ENCODE data around the gene BAG2. TPM values are rescaled to one million over a fixed set of nuclear protein-coding genes. Genes with fewer than 3 reads are reported as not detected.
A peak's percentile ranks its signal among the peaks of the same experiment; 100 is the strongest.

The BAG2 gene
- polyA plus RNA-seq, 1 experiment: 43.4 TPM

DNA sequence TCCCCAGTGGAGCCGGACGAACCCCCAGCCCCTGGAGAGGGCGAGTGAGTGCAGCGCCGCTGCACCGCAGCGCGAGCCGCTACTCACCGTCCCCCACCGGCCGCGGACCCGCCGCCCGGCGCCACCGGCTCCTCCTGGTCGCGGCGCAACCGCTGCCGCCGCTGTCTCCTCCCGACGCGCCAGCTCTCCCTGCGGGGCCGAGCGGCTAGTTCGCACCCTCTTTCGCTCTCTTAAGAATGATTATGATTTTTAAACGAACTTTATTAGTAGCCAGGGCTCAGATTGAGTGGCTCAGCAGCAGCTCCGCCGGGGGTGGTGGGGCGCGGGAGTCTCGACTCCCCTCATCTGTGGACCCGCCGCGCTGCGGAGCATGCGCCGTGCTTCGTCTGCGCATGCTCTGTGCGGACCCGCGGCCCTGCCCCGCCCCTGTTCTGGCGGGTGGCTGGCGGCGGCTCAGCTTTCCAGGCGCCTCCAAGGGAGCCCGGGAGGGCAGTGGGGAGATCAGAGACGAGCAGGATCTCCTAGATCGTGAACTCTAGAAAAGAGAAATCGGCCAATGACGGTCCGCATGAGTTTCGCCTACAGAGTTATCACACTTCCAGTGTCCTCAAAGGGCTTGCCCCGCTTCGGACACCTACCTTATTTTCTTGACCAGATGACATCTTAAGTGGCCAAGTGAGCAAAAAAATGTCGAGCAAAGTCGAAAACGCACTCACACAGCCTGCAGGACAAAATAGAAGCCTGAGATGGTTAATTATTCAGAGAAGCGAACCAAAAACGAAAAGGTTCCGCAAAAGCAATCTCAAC lies 50.0 kb downstream of the BAG2 start, which contains the start of gene RAB23:
Gene RAB23 (minus strand): TSS at position 372 of the 807 bp plus-strand sequence. CDS start 11,927 bp downstream, outside the sequence.
- Histone ChIP-seq H3K27ac (ENCODE audit: low read depth, low read length) (peak within 1 kb of the TSS; percentile 67), H3K27me3 (ENCODE audit: control insufficient read depth, insufficient read depth, low read length) (no peaks in the 10 kb centered on the region), H3K4me3 (ENCODE audit: low read depth, low read length) (peak within 1 kb of the TSS; percentile 86), H3K9me3 (ENCODE audit: control insufficient read depth, insufficient read depth, low read length) (peaks cover 3% of the 10 kb centered on the region; the same call in 1 of the 2 replicates)
- DNase-seq (ENCODE audit: low read depth, low spot score): peak; percentile 63
- TF ChIP-seq, protein P1, sequence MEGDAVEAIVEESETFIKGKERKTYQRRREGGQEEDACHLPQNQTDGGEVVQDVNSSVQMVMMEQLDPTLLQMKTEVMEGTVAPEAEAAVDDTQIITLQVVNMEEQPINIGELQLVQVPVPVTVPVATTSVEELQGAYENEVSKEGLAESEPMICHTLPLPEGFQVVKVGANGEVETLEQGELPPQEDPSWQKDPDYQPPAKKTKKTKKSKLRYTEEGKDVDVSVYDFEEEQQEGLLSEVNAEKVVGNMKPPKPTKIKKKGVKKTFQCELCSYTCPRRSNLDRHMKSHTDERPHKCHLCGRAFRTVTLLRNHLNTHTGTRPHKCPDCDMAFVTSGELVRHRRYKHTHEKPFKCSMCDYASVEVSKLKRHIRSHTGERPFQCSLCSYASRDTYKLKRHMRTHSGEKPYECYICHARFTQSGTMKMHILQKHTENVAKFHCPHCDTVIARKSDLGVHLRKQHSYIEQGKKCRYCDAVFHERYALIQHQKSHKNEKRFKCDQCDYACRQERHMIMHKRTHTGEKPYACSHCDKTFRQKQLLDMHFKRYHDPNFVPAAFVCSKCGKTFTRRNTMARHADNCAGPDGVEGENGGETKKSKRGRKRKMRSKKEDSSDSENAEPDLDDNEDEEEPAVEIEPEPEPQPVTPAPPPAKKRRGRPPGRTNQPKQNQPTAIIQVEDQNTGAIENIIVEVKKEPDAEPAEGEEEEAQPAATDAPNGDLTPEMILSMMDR (IDR thresholded peaks at IDR 0.05; ENCODE audit: low read depth, low read length): no peak
- ChIA-PET CTCF (interaction anchor here (1.0 to 1.8 kb wide), 9 partner anchors 11 to 95 kb away, joined by 3 to 9 read pairs (median 4); partner anchors contain the start of gene PRIM2), POLR2A (interaction anchor here (0.8 to 2.3 kb wide), 14 partner anchors 11 to 95 kb away, joined by 3 to 26 read pairs (median 6); partner anchors contain the start of genes BAG2 and PRIM2)

DNA sequence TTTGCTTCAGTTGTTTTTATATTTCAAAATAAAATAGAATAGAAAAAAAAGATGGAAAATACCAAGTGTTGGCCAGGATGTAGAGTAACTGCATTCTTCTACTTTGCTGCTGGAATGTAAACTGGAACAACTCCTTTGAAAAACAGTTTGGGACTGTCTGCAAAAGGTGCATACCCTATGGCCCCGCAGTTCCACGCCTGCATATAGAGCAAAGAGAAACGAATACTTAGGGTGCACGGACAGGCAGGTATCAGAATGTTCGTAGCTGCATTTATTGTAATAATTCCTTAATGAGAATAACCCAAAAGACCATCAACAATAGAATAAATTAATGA lies 50.6 kb downstream of the BAG2 start:
- CTCF ChIA-PET: interaction anchor here (1.2 to 1.8 kb wide), 4 partner anchors 10 to 94 kb away, joined by 3 to 5 read pairs (median 4); partner anchors contain the start of gene PRIM2
- H3K27me3 ChIP-seq (ENCODE audit: control insufficient read depth, insufficient read depth, low read length): no peaks in the 10 kb centered on the region
- H3K9me3 ChIP-seq (ENCODE audit: control insufficient read depth, insufficient read depth, low read length): peaks cover 3% of the 10 kb centered on the region; the same call in 1 of the 2 replicates
- TF ChIP-seq, protein P1 (IDR thresholded peaks at IDR 0.05; ENCODE audit: low read depth, low read length): no peak
- DNase-seq (ENCODE audit: low read depth, low spot score): no peak
- POLR2A ChIA-PET: interaction anchor here (1.0 to 2.3 kb wide), 6 partner anchors 24 to 92 kb away, joined by 3 to 26 read pairs (median 10); partner anchors contain the start of gene BAG2
- peak overlapping the region; percentile 67 for H3K27ac ChIP-seq (ENCODE audit: low read depth, low read length)
- peak overlapping the region; percentile 86 for H3K4me3 ChIP-seq (ENCODE audit: low read depth, low read length)

DNA sequence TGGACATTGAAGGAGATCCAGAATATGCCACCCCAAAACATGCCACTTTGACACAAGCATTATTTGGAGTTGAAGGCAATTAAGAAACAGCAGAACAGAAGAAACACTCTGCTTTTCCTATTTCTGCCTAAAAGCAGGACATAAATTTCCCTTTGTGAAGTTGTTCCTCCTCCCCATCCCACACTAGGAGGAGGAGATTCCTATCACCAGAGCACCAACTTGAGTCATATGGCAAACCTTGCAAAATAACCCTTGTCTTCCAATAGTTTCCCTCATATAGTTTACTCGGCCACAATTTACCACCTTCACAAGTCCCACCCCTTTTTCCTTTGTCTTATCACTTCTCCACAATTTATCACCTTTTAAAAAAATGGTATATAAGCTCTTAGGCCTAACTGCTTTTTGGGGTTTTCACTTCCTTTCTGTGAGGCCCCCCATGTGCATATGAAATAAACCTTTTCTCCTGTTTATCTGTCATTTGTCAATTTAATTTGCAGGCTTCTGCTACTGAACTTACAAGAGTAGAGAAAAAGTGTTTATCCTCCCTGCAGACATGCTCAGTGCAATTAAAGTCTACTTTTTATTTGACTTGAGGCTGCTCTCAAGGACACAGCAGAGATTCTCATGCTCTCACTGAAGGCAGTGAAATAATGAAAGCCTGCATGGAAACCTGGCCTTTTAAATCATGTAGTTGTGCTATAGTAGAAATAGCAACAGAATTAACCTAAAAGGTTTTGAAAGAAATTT lies 52.8 kb downstream of the BAG2 start:
- TF ChIP-seq, protein P1 (IDR thresholded peaks at IDR 0.05; ENCODE audit: low read depth, low read length): no peak
- peak; percentile 36 for DNase-seq (ENCODE audit: low read depth, low spot score)
- Histone ChIP-seq H3K27me3 (ENCODE audit: control insufficient read depth, insufficient read depth, low read length) (no peaks in the 10 kb centered on the region), H3K4me3 (ENCODE audit: low read depth, low read length) (no peak overlapping the region), H3K27ac (ENCODE audit: low read depth, low read length) (no peak overlapping the region), H3K9me3 (ENCODE audit: control insufficient read depth, insufficient read depth, low read length) (peaks cover 3% of the 10 kb centered on the region; the same call in 1 of the 2 replicates)
- ChIA-PET POLR2A (no interaction called here), CTCF (interaction anchor here (1.2 kb wide), 1 partner anchor 89 kb away, joined by 3 read pairs; no protein-coding TSS in a partner anchor)

DNA sequence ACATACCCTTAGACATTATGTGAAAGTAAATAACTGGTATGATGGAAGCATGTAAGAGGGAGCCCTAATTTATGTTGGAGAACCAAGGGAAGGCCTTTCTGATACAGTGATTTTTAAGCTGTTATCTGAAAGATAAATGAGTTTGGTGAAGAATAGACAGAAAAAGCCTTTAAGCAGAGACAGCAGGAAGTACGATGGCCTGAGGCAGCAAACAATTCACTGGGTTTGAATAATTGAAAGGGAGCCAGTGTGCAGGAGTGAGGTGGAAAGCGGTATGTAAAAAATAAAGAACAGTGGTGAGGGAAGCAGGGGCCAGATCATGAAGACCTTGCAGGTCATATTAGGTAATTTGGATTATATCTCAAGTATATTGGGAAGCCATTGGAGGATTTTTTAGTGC lies 54.1 kb downstream of the BAG2 start:
- H3K4me3 ChIP-seq (ENCODE audit: low read depth, low read length): no peak overlapping the region
- H3K27me3 ChIP-seq (ENCODE audit: control insufficient read depth, insufficient read depth, low read length): no peaks in the 10 kb centered on the region
- DNase-seq (ENCODE audit: low read depth, low spot score): no peak
- CTCF ChIA-PET: no interaction called here
- TF ChIP-seq, protein P1 (IDR thresholded peaks at IDR 0.05; ENCODE audit: low read depth, low read length): no peak
- H3K9me3 ChIP-seq (ENCODE audit: control insufficient read depth, insufficient read depth, low read length): peaks cover 3% of the 10 kb centered on the region; the same call in 1 of the 2 replicates
- no peak overlapping the region for H3K27ac ChIP-seq (ENCODE audit: low read depth, low read length)
- POLR2A ChIA-PET: no interaction called here

Other genes starting within 250 kb of the BAG2 start
- gene BEND6, start 217.2 kb upstream of the BAG2 start, polyA plus RNA-seq (2011; rRNA removed): 9.2 and 15.4 TPM in 2 replicates
- 7.4 and 10.8 TPM in 2 replicates for gene KIAA1586, start 125.6 kb upstream of the BAG2 start, polyA plus RNA-seq (2011; rRNA removed)
- 24.3 and 31.6 TPM in 2 replicates for gene ZNF451, start 82.1 kb upstream of the BAG2 start, polyA plus RNA-seq (2011; rRNA removed)
- gene RAB23, start 50.0 kb downstream of the BAG2 start, polyA plus RNA-seq (2011; rRNA removed): 45.2 and 62.1 TPM in 2 replicates
- 23.8 and 30.2 TPM in 2 replicates for gene PRIM2, start 145.3 kb downstream of the BAG2 start, polyA plus RNA-seq (2011; rRNA removed)

Data from AG04450 (cell line).